Parathyroid adenoma (tissue), 2 donors: Measurements from ENCODE around the gene PPP1R13L.

Experiments
- H2AFZ ChIP-seq: fragments of 300-600 bp; sonication (generic); one replicate; pipeline ENCODE4 v1.7.0; 2017; ENCODE audit warnings: antibody characterized with exemption, mild to moderate bottlenecking
- H3K27ac ChIP-seq: fragments of 300-600 bp; sonication (generic); one replicate; pipeline ENCODE4 v1.7.0; 2017
- H3K27me3 ChIP-seq: fragments of 300-600 bp; sonication (generic); one replicate; pipeline ENCODE4 v1.7.0; 2017; ENCODE audit warnings: low read length; ENCODE audit not compliant: control insufficient read depth, insufficient read depth
- H3K36me3 ChIP-seq: fragments of 300-600 bp; sonication (generic); one replicate; pipeline ENCODE4 v1.7.0; 2017; ENCODE audit warnings: low read length; ENCODE audit not compliant: control insufficient read depth, insufficient read depth
- H3K4me1 ChIP-seq: fragments of 300-600 bp; sonication (generic); one replicate; pipeline ENCODE4 v1.7.0; 2017; ENCODE audit warnings: control low read depth
- H3K4me2 ChIP-seq: fragments of 300-600 bp; sonication (generic); one replicate; pipeline ENCODE4 v1.7.0; 2017; ENCODE audit warnings: low read length
- H3K4me3 ChIP-seq: fragments of 300-600 bp; sonication (generic); one replicate; pipeline ENCODE4 v1.7.0; 2017; ENCODE audit warnings: low read depth, low read length
- H3K79me2 ChIP-seq: fragments of 300-600 bp; sonication (generic); one replicate; pipeline ENCODE4 v1.7.0; 2017; ENCODE audit warnings: control low read depth
- H3K9ac ChIP-seq: fragments of 300-600 bp; sonication (generic); one replicate; pipeline ENCODE4 v1.7.0; 2017; ENCODE audit warnings: mild to moderate bottlenecking
- H3K9me3 ChIP-seq: fragments of 300-600 bp; sonication (generic); one replicate; pipeline ENCODE4 v1.7.0; 2017; ENCODE audit warnings: low read length; ENCODE audit not compliant: control insufficient read depth
- CTCF ChIP-seq: fragments of 300-600 bp; sonication (generic); IDR thresholded peaks from one replicate; pipeline ENCODE4 v1.7.0; 2017; ENCODE audit warnings: antibody characterized with exemption, mild to moderate bottlenecking
- donor health status: primary hyperparathyroidism.

PPP1R13L gene

GRCh38 chr19:45440873-45441654 lies 36.2 kb upstream of the PPP1R13L start:
- H3K27ac ChIP-seq = peak overlapping the region; percentile 87

GRCh38 chr19:45440259-45440638 lies 35.4 kb upstream of the PPP1R13L start:
- TF ChIP-seq CTCF = no peak
- H2AFZ ChIP-seq = peak overlapping the region; percentile 94
- peaks cover 15% of the 10 kb centered on the region for H3K4me1 ChIP-seq
- peak overlapping the region; percentile 80 for H3K4me3 ChIP-seq
- H3K9me3 ChIP-seq = no peaks in the 10 kb centered on the region
- H3K79me2 ChIP-seq = peaks cover 3% of the 10 kb centered on the region
- H3K9ac ChIP-seq = peak overlapping the region; percentile 78
- peak overlapping the region; percentile 90 for H3K4me2 ChIP-seq
- no peaks in the 10 kb centered on the region for H3K27me3 ChIP-seq
- H3K36me3 ChIP-seq = no peaks in the 10 kb centered on the region
- H3K27ac ChIP-seq = peak overlapping the region; percentile 87

More at GRCh38 chr19:45440873-45441654, 36.2 kb upstream of the PPP1R13L start:
- no peaks in the 10 kb centered on the region for H3K27me3 ChIP-seq
- peaks cover 3% of the 10 kb centered on the region for H3K79me2 ChIP-seq
- H3K36me3 ChIP-seq = no peaks in the 10 kb centered on the region
- H3K4me1 ChIP-seq = peaks cover 15% of the 10 kb centered on the region
- no peaks in the 10 kb centered on the region for H3K9me3 ChIP-seq
- no peak for TF ChIP-seq CTCF
- no peak overlapping the region for H3K4me2 ChIP-seq
- no peak overlapping the region for H3K4me3 ChIP-seq
- no peak overlapping the region for H3K9ac ChIP-seq
- H2AFZ ChIP-seq = peak overlapping the region; percentile 94

DNA sequence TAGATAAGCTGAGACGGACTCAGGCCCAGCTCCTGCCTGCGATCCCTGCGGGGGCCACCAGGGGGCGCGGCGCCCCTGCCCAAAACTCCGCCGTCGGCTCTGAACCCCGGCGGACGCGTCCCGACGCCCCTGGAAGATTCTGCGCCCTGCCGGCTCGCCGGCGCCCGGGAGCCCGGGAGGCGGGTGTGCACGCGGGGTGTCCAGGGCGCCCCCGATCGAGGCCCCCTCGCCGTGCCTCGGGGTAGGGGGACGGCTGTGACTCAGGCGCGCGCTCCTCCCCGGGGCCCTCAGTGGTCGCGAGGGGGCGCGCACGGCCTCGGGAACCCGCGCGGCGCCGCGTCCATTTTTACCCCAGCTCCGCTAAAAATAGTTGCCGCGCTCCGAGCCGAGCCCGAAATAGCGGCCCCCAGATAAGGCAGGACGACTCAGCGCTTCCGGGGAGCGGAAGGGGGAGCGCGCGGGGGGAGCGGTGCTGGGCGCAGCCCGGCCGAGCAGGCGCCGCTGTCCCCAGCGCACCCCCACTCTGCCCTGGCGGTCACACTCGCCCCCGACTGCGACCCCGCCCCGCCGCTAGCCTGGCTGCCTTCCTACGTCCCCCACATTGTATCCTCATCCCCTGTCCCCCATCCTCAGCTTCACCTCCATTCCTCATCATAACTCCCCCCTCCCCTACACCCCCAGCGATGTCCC lies 34.8 kb upstream of the PPP1R13L start:
- Histone ChIP-seq H2AFZ (peak overlapping the region; percentile 94), H3K4me1 (peaks cover 13% of the 10 kb centered on the region), H3K79me2 (peaks cover 2% of the 10 kb centered on the region), H3K9me3 (no peaks in the 10 kb centered on the region), H3K27ac (peak overlapping the region; percentile 87), H3K9ac (peak overlapping the region; percentile 78), H3K27me3 (no peaks in the 10 kb centered on the region), H3K4me2 (peak overlapping the region; percentile 90), H3K36me3 (no peaks in the 10 kb centered on the region), H3K4me3 (peak overlapping the region; percentile 80)
- TF ChIP-seq CTCF = peak; percentile 100

DNA sequence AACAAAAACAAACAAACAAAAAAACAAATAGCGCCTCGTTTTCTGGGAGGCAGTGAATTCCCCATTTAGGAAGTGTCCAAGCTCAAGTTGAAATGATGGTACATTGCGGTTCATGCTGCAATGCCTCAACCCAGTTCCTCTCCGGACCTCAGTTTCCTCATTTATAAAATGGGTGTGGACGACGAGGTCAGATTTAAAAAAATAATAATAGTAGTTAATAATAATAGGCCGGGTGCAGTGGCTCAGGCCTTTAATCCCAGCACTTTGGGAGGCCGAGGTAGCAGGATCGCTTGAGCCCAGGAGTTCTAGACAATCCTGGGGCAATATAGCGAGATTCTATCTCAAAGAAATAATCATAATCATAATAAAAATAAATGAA lies 34.3 kb upstream of the PPP1R13L start:
- Histone ChIP-seq H3K79me2 (no peaks in the 10 kb centered on the region), H3K9ac (no peak overlapping the region), H3K4me2 (peak overlapping the region; percentile 90), H2AFZ (peak overlapping the region; percentile 94), H3K4me1 (peaks cover 9% of the 10 kb centered on the region), H3K36me3 (no peaks in the 10 kb centered on the region), H3K27ac (peak overlapping the region; percentile 87), H3K27me3 (no peaks in the 10 kb centered on the region), H3K4me3 (peak overlapping the region; percentile 80), H3K9me3 (no peaks in the 10 kb centered on the region)
- no peak for TF ChIP-seq CTCF
